Neuron (in vitro differentiated cells): ENCODE data around the gene PCDHGA7.
A peak's percentile ranks its signal among the peaks of the same experiment; 100 is the strongest.
"Not testable (repeated sequence)": the region's sequence is repeated elsewhere in the genome, so short reads cannot be mapped to it uniquely, and the experiment has no call there.

Experiments
- H2AFZ ChIP-seq: one replicate; pipeline ENCODE4 v1.6.1; 2013; ENCODE audit warnings: low read depth, mild to moderate bottlenecking, inconsistent platforms, low read length, moderate library complexity
- H3K27me3 ChIP-seq: one replicate; pipeline ENCODE4 v1.6.1; 2013; ENCODE audit warnings: low read length; ENCODE audit not compliant: insufficient read depth
- H3K36me3 ChIP-seq: one replicate; pipeline ENCODE4 v1.6.1; 2013; ENCODE audit warnings: low read length; ENCODE audit not compliant: insufficient read depth
- H3K4me1 ChIP-seq: one replicate; pipeline ENCODE4 v1.6.1; 2013; ENCODE audit warnings: low read length; ENCODE audit not compliant: insufficient read depth
- H3K4me3 ChIP-seq: 2 replicates; pipeline ENCODE4 v1.5.1; 2013; ENCODE audit warnings: mild to moderate bottlenecking, low read length, moderate library complexity
- H3K9me3 ChIP-seq: one replicate; pipeline ENCODE4 v1.6.1; 2013; ENCODE audit warnings: low read length

Gene PCDHGA7

GRCh38 chr5:141382469-141383294 is at the start of gene PCDHGA7:
Gene PCDHGA7, plus strand, starts transcription at chr5:141382742. Its CDS starts 158 bp downstream, at chr5:141382900.
- Histone ChIP-seq H3K27me3 (no peaks in the 10 kb centered on the region), H2AFZ (no peak within 1 kb of the TSS), H3K4me3 (no peak within 1 kb of the TSS), H3K4me1 (no peaks in the 10 kb centered on the region), H3K36me3 (no peaks in the 10 kb centered on the region), H3K9me3 (peaks cover 16% of the 10 kb centered on the region)

GRCh38 chr5:141338538-141339306 is 43.8 kb upstream of the PCDHGA7 start, which contains the start of gene PCDHGA2:
Gene PCDHGA2, plus strand, starts transcription at chr5:141338760.
- H3K27me3 ChIP-seq: no peaks in the 10 kb centered on the region
- no peak within 1 kb of the TSS for H3K4me3 ChIP-seq
- peaks cover 9% of the 10 kb centered on the region for H3K9me3 ChIP-seq
- H3K4me1 ChIP-seq: no peaks in the 10 kb centered on the region
- H2AFZ ChIP-seq: no peak within 1 kb of the TSS
- no peaks in the 10 kb centered on the region for H3K36me3 ChIP-seq

GRCh38 chr5:141340781-141341354 is 41.7 kb upstream of the PCDHGA7 start:
- H3K4me3 ChIP-seq, H2AFZ ChIP-seq, H3K27me3 ChIP-seq, H3K4me1 ChIP-seq, H3K36me3 ChIP-seq: not testable (repeated sequence)
- peaks cover 18% of the 10 kb centered on the region for H3K9me3 ChIP-seq

- no peaks in the 10 kb centered on the region for H3K4me1 ChIP-seq
- no peaks in the 10 kb centered on the region for H3K27me3 ChIP-seq
- no peak overlapping the region for H2AFZ ChIP-seq
- H3K4me3 ChIP-seq: no peak overlapping the region
- H3K9me3 ChIP-seq: peaks cover 18% of the 10 kb centered on the region
- no peaks in the 10 kb centered on the region for H3K36me3 ChIP-seq
Observed at GRCh38 chr5:141342773-141343172, 39.8 kb upstream of the PCDHGA7 start.

GRCh38 chr5:141343242-141343952 is 39.1 kb upstream of the PCDHGA7 start, which contains the start of gene PCDHGA3:
Gene PCDHGA3, plus strand, starts transcription at chr5:141343829. Its CDS starts 205 bp downstream, at chr5:141344034.
- no peaks in the 10 kb centered on the region for H3K27me3 ChIP-seq
- H3K4me1 ChIP-seq: no peaks in the 10 kb centered on the region
- no peak within 1 kb of the TSS for H2AFZ ChIP-seq
- H3K4me3 ChIP-seq: no peak within 1 kb of the TSS
- no peaks in the 10 kb centered on the region for H3K36me3 ChIP-seq
- peaks cover 18% of the 10 kb centered on the region for H3K9me3 ChIP-seq

GRCh38 chr5:141343953-141344463 is 38.5 kb upstream of the PCDHGA7 start:
- Histone ChIP-seq H3K9me3 (peaks cover 20% of the 10 kb centered on the region), H3K4me3 (no peak overlapping the region), H3K36me3 (no peaks in the 10 kb centered on the region), H2AFZ (no peak overlapping the region), H3K27me3 (no peaks in the 10 kb centered on the region), H3K4me1 (no peaks in the 10 kb centered on the region)

GRCh38 chr5:141345327-141345726 is 37.2 kb upstream of the PCDHGA7 start:
- Histone ChIP-seq H3K27me3 (no peaks in the 10 kb centered on the region), H3K9me3 (peaks cover 12% of the 10 kb centered on the region), H3K4me1 (no peaks in the 10 kb centered on the region), H2AFZ (no peak overlapping the region), H3K36me3 (no peaks in the 10 kb centered on the region), H3K4me3 (no peak overlapping the region)

DNA sequence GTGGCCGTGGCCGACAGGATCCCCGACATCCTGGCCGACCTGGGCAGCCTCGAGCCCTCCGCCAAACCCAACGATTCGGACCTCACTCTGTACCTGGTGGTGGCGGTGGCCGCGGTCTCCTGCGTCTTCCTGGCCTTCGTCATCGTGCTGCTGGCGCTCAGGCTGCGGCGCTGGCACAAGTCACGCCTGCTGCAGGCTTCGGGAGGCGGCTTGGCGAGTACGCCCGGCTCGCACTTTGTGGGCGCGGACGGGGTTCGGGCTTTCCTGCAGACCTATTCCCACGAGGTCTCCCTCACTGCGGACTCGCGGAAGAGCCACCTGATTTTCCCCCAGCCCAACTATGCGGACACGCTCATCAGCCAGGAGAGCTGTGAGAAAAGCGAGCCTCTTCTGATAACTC is 36.5 kb upstream of the PCDHGA7 start:
- not testable (repeated sequence) for H3K4me3 ChIP-seq, H3K36me3 ChIP-seq, H3K4me1 ChIP-seq, H2AFZ ChIP-seq, H3K27me3 ChIP-seq
- H3K9me3 ChIP-seq: peaks cover 15% of the 10 kb centered on the region

GRCh38 chr5:141349917-141350619 is 32.5 kb upstream of the PCDHGA7 start, which contains the start of gene PCDHGB1:
Gene PCDHGB1, plus strand, starts transcription at chr5:141350099. Its CDS starts 162 bp downstream, at chr5:141350261.
- peaks cover 24% of the 10 kb centered on the region for H3K9me3 ChIP-seq
- peak within 1 kb of the TSS; percentile 32 for H2AFZ ChIP-seq
- no peaks in the 10 kb centered on the region for H3K4me1 ChIP-seq
- H3K4me3 ChIP-seq: peak within 1 kb of the TSS; percentile 32
- no peaks in the 10 kb centered on the region for H3K27me3 ChIP-seq
- no peaks in the 10 kb centered on the region for H3K36me3 ChIP-seq

- H2AFZ ChIP-seq: no peak overlapping the region
- H3K27me3 ChIP-seq: no peaks in the 10 kb centered on the region
- H3K4me3 ChIP-seq: no peak overlapping the region
- H3K36me3 ChIP-seq: no peaks in the 10 kb centered on the region
- no peaks in the 10 kb centered on the region for H3K4me1 ChIP-seq
- H3K9me3 ChIP-seq: peaks cover 32% of the 10 kb centered on the region
Observed at GRCh38 chr5:141351591-141351990, 31.0 kb upstream of the PCDHGA7 start.

DNA sequence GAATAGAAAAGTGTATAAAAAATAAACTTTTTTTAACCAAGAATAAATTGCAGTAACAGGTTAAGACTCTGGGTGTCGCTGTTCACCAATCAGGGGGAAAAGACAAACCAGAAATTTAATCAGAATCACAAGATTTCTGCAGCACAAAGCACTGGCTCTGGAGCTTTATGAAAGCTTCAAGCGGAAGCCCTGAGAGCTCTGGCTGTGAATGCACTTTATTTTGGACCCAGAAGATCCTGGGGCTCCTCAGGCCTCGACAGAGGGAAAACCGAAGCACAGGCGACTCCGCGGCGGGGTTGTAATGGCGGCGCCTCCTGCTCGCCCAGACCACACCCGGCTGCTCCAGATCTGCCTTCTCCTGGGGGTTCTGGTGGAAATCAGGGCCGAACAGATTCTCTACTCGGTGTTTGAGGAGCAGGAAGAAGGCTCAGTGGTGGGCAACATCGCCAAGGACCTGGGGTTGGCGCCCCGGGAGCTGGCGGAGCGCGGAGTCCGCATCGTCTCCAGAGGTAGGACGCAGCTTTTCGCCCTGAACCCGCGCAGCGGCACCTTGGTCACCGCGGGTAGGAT is 27.6 kb upstream of the PCDHGA7 start, which contains the start of gene PCDHGA4:
PCDHGA4 (plus strand) TSS at position 122 of the 570 bp plus-strand sequence; CDS start at position 209, 87 bp downstream.
- no peak within 1 kb of the TSS for H2AFZ ChIP-seq
- H3K36me3 ChIP-seq: no peaks in the 10 kb centered on the region
- no peaks in the 10 kb centered on the region for H3K4me1 ChIP-seq
- H3K9me3 ChIP-seq: peaks cover 40% of the 10 kb centered on the region
- H3K4me3 ChIP-seq: no peak within 1 kb of the TSS
- H3K27me3 ChIP-seq: no peaks in the 10 kb centered on the region
